Anterior cingulate cortex (tissue), 58 donors: Measurements from ENCODE around the gene GRAMD2B.
"Not testable (repeated sequence)": the region's sequence is repeated elsewhere in the genome, so short reads cannot be mapped to it uniquely, and the experiment has no call there.

Experiments used
- DNase-seq, 58 donors: peaks; one replicate each; lab custom pipeline; 2025; lab: John Stamatoyannopoulos, UW

GRAMD2B gene, protein sequence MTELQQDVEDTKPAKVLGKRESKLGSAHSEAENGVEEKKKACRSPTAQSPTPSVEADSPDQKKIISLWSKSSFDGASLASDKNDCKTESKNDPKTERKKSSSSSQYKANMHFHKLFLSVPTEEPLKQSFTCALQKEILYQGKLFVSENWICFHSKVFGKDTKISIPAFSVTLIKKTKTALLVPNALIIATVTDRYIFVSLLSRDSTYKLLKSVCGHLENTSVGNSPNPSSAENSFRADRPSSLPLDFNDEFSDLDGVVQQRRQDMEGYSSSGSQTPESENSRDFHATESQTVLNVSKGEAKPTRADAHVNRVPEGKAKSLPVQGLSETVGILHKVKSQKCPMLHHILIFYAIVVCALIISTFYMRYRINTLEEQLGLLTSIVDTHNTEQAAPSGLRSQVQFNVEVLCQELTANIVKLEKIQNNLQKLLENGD

DNA sequence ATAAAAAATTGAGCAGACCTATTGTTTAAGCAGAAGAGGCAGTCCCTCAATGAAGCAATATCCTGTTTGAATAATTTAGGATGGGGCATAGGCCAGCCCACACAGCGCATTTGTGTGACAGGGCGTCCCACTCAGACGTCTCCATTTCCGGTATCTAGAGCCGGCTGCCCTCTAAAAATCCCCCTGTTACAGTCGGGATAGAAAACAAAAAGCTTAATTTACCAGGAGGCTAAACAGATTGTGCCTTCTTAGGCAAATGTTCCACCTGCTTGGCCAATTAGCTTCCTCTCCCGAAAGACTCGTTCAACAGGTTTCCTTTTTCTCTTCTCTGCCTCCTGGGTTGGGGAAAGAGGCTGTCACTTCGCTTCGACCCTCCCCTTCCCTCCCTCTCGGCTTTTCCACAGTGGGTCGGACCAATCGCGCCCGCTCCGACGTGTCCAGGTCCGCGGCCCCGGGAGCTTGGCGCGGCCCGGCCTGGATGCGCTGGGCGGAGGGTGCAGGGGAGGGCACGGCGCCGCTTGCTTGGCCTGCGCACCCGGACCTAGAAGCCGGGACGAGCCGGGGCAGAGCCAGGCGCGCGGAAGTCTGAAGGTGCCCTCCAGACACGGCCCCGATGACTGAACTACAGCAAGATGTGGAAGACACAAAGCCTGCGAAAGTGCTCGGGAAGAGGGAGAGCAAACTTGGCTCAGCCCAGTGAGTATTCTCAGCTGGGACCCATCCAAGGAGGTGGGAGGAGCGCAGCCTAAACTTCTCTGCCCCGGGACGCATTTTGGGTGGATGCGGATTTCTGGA lies at the start of gene GRAMD2B:
Gene GRAMD2B (plus strand): TSS at position 416 of the 795 bp plus-strand sequence. CDS start 198 bp downstream, at position 614.
- DNase-seq = peak; percentile 7 to 88 (median 69)

DNA sequence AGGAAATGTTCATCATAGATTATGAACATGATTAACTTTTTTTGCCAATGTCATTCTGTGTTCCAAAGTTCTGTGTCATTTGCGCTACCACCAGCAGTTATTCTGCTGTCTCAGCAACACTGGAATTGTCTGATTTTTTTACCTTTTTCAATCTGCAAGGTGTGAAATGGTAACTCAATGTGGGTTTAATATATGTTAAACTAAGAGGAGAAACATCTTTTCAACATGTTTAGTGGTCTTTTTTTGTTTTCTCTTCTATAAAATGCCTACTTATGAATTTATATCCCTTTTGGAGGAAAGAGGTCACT lies 49.1 kb upstream of the GRAMD2B start:
- DNase-seq = no peak

DNA sequence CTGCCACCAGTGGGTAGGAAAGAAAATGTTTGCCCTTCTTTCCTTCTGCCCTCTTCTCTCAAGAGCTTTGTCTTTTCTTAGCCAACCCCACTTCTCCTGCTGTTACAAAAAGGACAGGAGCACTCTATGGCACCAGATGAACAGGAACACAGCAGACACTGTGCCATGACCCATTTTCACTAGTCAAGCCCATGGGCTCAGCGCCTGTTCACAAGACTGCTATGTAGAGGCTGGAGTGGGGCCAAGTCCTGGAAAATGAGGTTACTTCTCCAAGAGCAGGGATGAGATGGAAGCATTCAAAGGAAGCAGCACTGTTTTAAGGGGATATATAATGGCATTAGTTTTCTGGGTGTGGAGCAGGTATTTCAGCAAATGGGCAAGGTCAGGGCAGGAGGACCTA lies 46.8 kb upstream of the GRAMD2B start:
- peak in 43 of 58 donors; percentile 2 to 68 (median 18) for DNase-seq

DNA sequence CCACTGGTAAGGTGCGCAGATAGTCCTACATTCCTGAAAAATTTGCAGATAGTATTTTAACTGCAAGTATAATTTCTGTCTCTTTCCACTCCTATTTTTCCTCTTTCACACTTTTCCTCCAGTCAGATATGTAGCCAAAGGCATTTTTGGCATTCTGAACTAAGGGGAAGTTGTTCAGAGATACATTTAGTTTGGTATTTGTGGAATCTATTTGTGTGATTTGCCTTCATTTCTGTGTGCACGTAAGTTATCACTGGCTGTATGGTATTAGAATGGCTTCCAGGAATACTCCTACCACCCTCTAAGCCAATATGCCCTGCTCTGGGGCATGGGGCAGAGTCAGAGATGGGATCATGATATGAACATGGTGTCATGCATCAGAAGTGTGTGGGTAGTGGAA lies 45.8 kb upstream of the GRAMD2B start:
- DNase-seq = no peak

DNA sequence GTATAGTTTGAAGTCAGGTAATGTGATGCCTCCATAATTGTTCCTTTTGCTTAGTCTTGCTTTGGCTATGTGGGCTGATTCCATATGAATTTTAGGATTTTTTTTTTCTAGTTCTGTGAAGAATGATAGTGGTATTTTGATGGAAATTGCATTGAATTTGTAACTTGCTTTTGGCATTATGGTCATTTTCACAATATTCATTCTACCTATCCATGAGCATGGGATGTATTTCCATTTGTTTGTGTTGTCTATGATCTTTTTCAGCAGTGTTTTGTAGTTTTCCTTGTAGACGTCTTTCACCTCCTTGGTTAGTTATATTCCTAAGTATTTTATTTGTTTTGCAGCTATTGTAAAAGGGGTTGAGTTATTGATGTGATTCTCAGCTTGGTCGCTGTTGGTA lies 42.9 kb upstream of the GRAMD2B start:
- DNase-seq = not testable (repeated sequence)

DNA sequence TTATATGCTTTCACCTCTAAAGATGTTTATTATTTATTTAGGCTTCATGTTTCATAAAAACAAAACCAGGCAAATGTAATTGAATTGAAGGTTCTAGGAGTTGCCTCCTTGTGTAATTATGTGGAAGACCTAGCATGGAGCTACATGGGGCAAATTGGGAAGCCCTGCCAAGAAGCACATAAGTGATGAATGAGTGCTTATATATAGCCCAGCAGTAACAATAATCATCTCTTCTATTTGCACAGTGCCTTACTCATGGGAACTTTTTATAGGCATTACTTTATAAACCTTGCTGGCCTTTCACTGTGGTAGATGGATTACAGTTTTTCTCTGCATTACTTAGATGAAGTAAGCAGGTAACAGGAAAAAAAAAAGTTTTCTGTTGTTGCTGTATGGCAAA lies 40.0 kb upstream of the GRAMD2B start:
- DNase-seq = no peak

DNA sequence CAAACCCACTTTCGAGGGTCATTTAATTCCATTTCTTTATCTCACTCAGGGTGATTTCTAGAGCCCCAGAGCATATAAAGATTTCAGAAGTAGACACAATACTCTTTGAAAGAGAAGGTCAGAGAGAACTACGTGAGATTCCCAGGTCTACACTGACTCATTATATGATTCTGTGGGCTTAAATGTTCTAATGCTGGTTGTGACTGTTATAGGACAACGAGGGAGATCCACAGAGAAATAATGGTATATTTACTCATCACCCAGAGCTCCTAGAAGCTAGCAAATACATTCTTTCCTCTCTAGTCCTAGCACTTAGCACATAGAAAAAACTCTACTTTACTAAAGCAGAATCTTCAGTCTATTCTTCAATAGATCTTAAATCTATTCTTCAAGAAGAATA lies 39.4 kb upstream of the GRAMD2B start:
- DNase-seq = no peak

DNA sequence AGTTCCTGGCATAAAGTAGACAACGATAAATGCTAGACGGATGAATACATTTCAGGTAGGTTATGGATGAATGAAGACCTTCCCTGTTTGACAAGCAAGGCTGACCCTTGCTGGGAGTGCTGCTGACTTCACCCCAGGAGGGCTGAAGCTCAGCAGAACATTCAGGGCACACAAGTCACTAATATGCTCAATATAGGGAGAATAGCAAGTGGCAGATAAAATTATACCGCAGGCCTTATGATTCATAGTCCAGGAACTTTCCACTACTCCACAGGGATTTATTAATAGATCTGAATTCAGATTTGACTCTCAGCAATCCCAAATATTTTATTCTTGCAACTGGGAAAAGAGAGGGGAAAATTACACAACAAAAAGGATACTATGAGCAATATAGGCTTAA lies 38.2 kb upstream of the GRAMD2B start:
- no peak for DNase-seq

DNA sequence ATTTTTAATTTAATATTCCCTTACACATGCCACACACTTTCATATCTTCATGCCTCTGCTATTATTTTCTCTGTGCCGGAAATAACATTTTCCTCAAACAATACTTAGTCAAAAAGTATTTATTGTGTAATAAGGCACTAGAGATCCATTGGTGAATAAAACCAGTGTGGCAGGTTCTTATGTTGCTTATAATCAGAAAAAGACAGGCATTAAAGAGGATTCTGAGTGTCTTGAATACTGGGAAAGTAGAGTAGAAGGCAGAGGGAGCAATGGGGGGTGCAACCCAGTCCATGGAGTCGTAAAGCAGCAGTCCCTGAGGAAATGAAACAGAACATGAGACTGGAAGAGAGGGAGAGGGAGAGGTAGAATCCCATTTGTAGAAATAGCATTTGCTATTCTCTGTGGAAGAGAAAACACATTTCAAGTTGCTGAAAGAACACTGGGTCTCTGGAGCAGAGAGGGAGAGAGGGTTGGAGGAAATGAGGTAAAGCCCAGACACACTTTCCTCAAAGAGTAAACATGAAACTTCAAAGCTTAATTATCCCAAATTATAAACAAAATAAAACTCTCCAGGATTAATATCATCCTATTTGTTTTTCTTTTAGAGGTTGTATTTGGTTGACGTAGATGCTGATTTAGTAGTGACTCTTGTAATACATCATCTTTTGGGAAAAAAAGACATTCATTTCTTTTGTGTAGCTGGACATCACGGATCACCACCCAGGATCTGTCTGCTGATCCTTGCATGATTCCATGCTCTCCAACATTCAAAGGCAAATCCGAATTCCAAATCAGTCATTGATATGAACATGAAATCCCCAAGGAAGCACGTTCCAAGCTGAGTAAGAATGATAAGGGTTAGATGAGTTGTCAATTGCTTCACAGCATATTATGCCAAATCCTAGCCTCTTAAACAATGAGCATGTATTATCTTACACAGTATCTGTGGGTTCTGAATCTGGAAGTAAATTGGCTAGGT lies 37.4 kb upstream of the GRAMD2B start:
- DNase-seq = no peak

DNA sequence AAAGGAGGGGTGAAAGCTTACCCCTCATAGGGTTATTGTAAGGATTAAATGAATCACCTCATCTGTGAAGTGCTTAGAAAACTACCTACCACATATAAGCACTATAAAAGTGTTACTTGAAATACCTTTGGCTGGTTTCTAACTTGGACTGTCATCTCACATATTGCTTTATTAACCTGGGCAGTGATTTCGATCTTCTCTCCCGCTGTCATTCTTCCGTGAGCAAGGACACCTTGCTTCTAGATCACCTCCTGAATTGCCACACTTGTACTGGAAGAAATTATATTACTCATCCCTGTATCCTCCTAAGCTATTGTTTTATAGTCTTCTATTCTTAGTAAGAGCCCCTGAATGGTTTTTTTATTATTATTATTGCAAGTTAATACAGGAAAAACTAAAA lies 34.0 kb upstream of the GRAMD2B start:
- DNase-seq = no peak

DNA sequence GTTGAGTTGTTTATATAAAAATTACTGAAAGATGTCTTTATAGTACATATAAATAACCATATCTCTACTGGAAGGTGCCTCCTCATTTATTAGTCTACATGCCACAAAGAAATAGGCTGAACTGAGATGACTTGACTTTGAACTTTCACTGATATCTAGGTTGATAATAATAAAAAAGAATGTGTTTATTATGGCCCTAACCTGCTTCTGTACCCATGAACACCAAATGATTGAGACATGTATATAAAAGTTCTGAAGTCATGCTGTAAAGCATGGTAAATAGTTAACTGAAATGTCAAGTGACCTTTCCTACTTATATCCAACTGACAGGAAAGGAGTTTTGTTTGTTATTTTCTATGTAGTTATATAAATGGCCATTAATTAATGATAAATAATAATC lies 33.2 kb upstream of the GRAMD2B start:
- DNase-seq = no peak

DNA sequence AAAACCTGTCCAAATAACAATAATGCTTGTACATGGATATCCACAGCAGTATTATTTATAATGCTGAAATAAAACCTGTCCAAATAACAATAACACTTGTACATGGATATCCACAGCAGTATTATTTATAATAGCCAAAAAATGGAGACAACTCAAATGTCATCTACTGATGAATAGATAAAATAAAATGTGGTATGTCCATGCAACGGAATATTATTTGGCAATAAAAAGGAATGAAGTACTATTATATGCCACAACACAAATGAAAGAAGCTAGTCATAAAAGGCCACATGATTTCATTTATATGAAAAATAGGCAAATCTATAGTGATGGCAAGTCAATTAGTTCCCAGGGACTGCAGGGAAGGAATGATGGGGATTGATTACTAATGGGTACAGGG lies 31.8 kb upstream of the GRAMD2B start:
- no peak for DNase-seq

DNA sequence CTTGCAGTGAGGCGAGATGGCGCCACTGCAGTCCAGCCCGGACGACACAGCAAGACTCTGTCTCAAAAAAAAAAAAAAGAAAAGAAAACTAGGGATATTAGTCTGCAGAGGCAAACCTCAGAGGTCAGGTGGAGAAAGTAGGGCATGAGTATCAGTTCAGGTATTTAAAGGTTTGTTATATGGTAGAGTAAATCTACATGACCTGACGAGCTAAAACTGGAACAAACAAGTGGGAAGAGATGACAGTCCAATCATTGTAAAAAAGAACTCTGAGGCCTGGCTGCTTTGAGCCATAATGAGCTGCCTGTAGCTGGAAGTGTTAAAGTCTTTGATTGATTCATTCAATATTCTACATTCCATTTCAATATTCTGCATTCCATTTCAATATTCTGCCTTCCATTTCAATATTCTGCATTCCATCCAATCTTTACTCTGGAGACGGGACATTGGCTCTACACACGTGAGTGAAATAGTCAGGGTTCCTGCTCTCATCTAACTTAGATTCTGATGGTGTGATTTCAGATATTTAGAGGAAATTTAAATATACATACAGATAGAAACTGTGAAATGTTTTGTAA lies 28.9 kb upstream of the GRAMD2B start:
- no peak for DNase-seq

DNA sequence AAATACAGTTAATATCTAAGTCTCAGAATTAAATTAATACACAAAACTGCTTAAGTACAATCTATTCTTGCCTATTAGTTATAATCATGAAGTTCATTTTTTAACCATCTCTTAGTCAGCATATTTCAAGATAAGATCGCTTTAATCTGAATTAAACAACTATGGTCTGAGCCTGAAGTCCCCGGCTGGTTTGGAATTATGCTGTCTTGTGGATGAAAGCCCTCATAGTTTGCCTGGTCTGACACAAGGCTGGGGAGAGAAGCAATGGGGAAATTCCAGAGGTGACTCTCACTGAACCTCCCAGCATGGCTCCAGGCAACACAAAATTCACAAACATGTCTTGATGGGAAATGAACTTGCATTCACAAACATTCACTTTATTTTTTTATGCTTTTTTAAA lies 28.0 kb upstream of the GRAMD2B start:
- DNase-seq = no peak

DNA sequence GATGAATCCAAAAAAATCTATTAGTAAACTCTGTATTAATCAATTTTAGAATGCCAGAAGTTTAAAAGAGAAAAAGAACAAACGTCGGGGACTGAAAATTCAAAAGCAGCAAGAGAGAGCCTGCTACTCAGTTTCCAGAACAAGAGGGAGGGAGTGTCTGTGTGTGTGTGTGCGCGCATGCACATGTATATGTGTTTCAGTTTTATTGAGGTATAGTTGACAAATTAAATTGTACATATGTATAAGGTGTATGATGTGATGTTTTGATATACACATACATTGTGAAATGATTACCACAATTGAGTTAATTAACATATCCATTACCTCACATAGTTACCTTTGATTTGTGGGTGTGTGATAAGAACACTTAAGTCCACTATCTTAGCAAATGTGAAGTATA lies 27.6 kb upstream of the GRAMD2B start:
- no peak for DNase-seq

DNA sequence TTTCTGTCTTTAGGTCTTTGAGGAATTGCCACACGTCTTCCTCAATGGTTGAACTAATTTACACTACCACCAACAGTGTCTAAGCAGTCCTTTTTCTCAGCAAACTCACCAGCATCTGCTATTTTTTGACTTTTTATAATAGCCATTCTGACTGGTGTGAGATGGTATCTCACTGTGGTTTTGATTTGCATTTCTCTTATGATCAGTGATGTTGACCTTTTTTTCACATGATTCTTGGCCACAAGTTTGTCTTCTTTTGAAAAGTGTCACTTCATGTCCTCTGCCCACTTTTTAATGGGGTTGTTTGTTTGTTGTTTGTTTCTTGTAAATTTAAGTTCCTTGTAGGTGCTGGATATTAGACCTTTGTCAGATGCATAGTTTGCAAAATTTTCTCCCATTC lies 26.5 kb upstream of the GRAMD2B start:
- not testable (repeated sequence) for DNase-seq

DNA sequence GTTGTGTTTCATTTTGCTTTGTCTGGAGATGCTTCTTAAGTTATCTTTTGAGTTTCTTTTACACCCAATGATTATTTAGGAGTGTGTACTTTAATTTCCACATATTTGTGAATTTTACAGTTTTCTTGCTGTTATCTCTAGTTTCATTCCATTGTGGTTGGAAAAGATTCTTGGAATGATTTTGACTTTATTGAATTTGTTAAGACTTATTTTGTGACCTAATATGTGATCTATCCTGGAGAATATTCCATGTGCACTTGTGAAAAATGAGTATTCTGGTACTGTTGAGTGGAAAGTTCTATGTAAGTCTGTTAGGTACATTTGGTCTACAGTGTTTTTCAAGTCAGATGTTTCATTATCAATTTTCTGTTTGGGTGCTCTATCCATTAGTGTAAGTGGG lies 24.4 kb upstream of the GRAMD2B start:
- no peak for DNase-seq

DNA sequence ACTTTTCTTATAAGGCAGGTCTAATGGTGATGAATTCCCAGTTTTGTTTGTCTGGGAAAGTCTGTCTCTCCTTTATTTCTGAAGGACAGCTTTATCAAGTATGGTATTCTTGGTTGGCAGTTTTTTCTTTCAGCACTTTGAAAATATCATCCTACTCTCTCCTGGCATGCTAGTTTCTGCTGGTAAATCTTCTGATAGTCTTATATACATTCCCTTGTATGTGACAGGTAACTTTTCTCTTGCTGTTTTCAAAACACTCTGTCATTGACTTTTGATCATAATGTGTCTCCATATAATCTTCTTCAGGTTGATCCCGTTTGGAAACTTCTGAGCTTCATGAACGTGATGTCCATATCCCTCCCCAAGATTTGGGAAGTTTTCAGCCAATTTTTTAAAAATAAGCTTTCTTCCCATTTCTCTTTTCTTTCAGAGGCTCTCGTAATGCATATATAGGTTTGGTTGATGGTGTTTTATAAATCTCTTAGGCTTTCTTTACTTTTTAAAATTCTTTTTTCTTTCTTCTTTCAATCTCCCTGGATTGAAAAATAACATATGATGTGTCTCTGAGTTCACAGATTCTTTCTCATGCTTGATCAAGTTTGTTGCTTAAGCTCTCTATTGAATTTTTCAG lies 22.5 kb upstream of the GRAMD2B start:
- no peak for DNase-seq

DNA sequence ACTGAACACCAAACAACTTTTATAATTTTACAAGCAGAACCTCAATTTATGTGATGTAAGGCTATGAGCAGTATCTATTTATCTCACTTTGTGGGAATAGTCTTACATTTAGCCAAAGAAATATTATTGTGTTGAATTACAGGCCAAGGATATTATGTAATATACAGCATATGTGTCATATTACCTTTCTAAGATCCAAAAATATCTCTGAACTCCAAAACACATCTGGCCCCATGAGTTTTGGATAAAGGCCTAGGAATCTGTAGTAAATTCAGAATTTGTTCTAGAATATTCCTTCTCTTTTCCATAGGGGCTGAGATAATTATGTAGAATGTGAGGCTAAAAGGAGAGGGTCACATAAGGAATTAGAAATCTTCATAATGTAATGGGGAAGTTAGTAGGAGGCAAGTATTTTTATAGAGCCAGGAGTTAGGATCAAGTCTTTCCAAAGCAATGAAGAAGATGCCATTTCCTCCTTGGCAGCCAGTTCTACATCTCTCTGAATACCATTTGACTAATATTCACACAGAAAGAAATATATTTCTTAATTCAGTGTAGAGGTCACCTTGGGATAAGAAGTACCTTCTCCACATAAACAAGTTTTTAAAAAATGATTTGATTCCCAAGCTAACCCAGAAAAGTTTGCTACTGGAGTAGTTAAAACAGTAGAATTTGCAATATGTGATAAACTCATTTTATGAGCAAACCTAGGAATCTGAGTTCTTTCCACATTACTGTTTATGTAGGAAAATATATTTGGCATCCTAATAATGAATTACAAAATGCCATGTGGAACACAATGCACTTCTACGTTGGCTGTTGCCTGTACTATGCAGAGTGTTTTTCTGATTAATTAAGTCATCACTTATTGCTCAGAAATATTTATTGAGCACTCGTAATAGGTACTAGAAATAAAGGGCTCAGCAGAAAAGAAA lies 20.3 kb upstream of the GRAMD2B start:
- no peak for DNase-seq
